K562 (cell line): ENCODE results near the gene AGAP6.

Experiments used
- DIDO1 ChIP-seq: fragments of 450-650 bp; IDR thresholded peaks from 2 replicates; pipeline ENCODE4 v1.6.1; 2016; ENCODE audit warnings: low read depth, missing biosample characterization, missing genetic modification characterization
- NFRKB ChIP-seq: fragments of 450-650 bp; IDR thresholded peaks from 2 replicates; pipeline ENCODE4 v1.6.1; 2016; ENCODE audit warnings: low read depth
- THAP12 ChIP-seq: fragments of 250-450 bp; sonication (Bioruptor Pico); IDR thresholded peaks from 2 replicates; pipeline ENCODE4 v1.9.0; 2021; ENCODE audit warnings: mild to moderate bottlenecking, inconsistent platforms
- ZNF146 ChIP-seq: IDR thresholded peaks from one replicate; pipeline ENCODE4 v1.6.1; 2018; ENCODE audit warnings: missing compliant biosample characterization; ENCODE audit not compliant: unreplicated experiment
- TF ChIP-seq, protein P1 (sequence below), 2 experiments: fragments of 450-650 bp in 1 of 2; sonication (generic) in 1 of 2; formaldehyde crosslinking in 1 of 2; IDR thresholded peaks; 2 replicates each; pipeline versions ENCODE4 v1.7.1 to v1.9.0; 2016 to 2022; ENCODE audit warnings: inconsistent platforms in 1 of 2, mild to moderate bottlenecking in 1 of 2, missing genetic modification reagents in 1 of 2

GRCh38 chr10:50033481-50033880 is 45.3 kb downstream of the AGAP6 start:
- TF ChIP-seq DIDO1 (tag): no peak
- no peak for TF ChIP-seq NFRKB
- no peak for TF ChIP-seq ZNF146 (CRISPR knock-in tag)
- TF ChIP-seq, protein P1, sequence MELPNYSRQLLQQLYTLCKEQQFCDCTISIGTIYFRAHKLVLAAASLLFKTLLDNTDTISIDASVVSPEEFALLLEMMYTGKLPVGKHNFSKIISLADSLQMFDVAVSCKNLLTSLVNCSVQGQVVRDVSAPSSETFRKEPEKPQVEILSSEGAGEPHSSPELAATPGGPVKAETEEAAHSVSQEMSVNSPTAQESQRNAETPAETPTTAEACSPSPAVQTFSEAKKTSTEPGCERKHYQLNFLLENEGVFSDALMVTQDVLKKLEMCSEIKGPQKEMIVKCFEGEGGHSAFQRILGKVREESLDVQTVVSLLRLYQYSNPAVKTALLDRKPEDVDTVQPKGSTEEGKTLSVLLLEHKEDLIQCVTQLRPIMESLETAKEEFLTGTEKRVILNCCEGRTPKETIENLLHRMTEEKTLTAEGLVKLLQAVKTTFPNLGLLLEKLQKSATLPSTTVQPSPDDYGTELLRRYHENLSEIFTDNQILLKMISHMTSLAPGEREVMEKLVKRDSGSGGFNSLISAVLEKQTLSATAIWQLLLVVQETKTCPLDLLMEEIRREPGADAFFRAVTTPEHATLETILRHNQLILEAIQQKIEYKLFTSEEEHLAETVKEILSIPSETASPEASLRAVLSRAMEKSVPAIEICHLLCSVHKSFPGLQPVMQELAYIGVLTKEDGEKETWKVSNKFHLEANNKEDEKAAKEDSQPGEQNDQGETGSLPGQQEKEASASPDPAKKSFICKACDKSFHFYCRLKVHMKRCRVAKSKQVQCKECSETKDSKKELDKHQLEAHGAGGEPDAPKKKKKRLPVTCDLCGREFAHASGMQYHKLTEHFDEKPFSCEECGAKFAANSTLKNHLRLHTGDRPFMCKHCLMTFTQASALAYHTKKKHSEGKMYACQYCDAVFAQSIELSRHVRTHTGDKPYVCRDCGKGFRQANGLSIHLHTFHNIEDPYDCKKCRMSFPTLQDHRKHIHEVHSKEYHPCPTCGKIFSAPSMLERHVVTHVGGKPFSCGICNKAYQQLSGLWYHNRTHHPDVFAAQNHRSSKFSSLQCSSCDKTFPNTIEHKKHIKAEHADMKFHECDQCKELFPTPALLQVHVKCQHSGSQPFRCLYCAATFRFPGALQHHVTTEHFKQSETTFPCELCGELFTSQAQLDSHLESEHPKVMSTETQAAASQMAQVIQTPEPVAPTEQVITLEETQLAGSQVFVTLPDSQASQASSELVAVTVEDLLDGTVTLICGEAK (IDR thresholded peaks at IDR 0.05): no peak
- TF ChIP-seq, protein P1 (CRISPR knock-in tag; IDR thresholded peaks at IDR 0.05): no peak
- no peak for TF ChIP-seq THAP12
